ENCODE results near the gene PRM1.
"Not testable (repeated sequence)": the region's sequence is repeated elsewhere in the genome, so short reads cannot be mapped to it uniquely, and the experiment has no call there.

Gene PRM1

DNA sequence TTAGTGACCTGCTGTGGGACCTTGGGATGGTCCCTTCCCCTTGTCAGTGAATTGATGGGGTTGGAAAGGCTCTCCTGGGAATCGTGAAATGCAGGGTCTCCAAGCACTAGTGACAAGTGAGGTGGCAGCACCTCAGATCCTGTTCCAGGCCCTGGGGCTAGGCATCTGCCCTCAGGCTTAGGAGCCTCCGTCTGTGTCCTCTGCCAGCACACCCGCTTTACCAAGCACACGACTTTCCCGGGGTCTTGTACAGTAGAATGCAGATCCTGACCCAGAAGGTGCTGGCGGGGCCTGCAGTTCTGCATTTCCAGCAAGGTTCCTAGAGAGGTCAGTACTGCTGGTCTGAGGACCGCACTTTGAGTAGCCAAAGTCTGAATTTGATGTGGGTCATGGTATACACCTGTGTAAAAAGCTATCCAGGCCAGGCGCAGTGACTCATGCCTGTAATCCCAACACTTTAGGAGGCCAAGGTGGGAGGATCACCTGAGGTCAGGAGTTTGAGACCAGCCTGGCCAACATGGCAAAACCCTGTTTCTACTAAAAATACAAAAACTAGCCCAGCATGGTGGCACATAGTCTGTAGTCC is 33.3 kb upstream of the PRM1 start:
- DNase-seq (ENCODE audit: low read depth in 2 of 2) = no peak

DNA sequence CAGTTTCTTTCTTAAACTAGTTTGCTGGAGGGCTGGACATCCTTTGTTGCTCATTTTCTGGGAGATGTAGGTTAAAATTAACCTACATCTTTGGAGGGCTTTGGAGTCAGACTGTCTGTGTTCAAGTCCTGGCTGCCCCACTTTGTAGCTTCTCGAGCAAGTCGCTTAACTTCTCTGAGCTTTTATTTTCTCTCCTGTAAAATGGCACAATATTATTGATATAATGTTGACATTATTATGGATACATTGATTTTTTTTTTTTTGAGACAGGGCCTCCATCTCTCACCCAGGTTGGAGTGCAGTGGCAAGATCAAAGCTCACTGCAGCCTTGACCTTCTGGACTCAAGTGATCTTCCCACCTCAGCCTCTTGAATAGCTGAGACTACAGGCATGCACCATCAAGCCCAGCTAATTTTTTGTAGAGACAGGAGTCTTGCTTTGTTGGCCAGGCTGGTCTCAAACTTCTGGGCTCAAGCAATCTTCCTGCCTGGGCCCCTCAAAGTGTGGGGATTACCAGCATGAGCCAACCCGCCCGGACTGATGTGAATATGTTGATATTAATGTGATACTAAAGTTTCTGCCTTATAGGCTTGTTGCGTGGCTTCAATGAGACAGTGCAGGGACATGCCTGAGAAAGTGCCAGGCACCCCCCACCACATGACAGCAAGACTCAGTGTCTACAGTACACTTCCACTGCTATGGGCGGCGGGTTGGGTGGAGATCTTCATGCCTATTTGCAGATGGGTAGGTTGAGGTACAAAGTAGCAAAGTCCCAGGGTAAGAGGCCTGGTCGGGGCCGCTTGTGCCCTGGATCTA is 32.6 kb upstream of the PRM1 start:
- no peak for DNase-seq (ENCODE audit: low read depth in 2 of 2)

DNA sequence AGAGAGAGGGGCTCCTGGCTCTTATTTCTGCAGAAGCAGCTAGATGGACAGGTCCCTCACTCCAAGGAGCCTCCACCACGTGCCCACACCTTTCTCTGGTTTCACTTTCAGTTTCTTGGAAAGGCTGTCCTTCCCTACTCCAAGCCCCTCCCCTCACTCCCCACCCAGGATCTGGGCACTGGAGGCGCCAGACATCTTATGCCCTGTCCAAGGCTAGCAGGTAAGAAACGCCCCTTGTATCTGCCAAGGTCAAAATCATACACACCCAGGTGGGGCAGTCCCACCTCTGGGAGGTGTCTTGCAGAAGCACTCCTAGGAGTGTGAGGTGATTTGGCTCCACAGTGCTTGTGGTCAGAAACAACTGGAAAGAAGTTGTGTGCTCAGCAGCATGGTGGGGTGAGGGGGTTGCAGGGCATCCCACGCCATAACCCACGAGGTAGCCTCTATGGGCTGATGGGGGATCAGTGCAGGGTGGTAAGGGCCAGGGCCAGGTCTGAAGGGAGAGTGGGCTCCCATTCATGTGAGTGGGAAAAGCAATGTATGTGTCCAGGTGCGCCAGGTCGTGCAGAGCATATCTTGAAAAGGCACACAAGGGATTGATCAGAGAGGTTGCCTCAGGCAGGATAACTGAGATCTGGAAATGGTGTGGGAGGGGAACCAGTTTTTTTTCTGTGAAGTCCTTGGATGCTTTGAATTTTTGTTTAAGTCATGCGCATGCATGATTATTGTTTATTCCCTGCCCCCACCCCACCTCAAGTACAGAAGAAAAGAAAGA is 31.8 kb upstream of the PRM1 start:
- peak in 1 of 2 donors; percentile 17 for DNase-seq (ENCODE audit: low read depth in 2 of 2)

DNA sequence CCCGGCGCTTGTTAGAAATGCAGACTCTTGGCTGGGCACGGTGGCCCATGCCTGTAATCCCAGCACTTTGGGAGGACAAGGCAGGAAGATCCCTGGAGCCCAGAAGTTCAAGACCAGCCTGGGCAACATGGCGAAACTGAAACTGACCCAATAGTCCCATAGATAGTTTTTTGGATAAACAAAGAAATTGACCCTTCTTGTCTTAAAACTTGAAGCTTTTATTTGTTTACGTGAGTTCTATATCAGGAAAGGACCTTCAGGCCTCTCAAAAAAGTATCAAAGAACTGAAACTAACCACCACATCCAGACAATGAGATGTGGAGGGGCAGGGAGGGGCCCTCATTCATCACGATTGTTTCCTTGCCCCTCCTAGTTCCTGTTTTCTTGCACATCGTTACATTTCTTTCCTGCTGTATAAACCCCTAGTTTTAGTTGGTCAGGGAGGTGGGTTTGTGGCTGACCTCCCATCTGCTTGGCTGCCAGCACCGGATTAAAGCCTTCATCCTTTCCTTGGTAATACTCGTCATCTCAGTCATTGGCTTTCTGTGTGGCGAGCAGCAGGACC is 29.9 kb upstream of the PRM1 start:
- no peak for DNase-seq (ENCODE audit: low read depth in 2 of 2)

DNA sequence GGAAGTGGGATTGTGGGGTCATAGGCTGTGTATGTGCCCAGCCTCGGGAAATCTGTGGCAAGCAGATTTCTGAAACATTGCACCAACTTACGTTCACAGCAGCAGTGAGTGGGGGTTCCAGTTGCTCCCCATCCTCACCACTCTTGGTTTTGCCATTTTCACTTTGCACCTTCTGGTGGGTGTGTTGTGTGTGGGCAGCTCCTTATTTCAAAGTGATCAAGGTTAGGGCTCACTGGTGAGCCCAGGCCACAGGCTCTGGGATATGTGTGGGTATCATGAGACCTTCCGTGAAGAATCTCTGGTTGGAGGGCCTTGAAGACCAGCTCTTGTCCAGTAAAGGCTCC is 29.5 kb upstream of the PRM1 start:
- no peak for DNase-seq (ENCODE audit: low read depth in 2 of 2)

DNA sequence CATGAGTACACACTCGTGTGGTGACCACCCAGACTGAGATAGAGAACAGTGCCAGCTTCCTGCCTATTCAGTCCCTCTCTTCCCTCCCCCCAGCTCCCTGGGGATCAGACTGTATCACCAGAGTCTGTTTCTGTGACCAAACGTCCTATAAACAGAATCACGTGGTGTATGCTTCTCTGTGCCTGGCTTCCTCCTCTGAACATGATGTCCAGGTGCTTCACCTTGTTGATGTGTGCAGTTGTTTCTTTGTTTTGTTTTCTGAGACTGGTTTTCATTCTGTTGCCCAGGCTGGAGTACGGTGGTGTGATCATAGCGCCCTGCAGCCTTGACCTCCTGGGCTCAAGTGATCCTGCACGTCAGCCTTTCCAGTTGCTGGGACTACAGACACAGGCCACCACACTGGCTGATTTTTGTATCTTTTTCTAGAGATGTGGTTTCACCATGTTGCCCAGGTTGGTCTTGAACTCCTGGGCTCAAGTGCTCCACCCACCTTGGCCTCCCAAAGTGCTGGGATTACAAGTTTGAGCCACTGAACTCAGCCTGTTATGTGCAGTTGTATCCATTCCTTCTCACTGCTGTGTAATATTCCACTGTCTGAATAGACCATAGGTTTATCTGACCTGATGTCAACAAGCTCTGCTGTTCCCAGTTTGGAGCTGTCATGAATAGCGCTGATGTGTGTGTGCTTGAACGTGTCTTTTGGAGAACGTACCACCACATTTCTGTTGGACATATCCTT is 28.9 kb upstream of the PRM1 start:
- DNase-seq (ENCODE audit: low read depth in 2 of 2) = no peak

DNA sequence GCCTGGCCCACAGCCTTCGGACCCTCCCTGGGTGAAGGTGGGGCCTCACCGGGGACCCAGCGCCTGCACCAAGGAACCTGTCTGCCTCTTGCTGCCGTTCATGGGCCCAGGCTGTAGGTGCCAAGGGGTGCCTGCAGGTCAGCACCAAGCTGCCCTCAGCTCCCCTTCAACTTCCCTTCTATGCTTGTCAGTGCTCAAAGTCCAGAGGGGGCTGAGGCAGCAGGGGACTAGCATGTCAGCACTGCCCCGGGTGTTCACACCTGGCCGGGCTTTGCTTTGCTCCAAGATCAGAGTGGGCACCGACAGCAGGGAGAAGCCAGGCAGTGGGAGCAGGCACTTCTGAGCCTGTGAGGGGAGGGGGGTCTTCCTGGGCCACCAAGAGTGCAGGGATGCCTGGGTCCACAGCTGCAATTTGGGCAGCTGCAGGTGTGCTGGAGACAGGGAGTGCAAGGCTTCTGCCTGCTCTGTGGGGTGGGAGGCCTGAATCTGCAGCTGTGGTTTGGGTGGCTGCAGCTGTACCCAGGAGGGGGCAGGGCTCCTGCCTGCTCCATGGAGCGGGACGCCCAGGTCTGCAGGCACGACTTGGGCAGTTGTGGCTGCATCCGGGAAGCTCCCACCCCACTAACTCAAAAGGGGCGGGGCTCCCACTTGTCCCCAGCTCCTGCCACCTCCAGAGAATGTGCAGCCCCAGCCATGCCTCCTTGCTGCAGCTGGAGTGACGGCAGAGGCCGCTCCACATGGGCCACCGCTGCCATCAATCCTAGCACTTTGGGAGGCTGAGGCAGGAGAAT is 27.6 kb upstream of the PRM1 start:
- DNase-seq (ENCODE audit: low read depth in 2 of 2) = no peak

DNA sequence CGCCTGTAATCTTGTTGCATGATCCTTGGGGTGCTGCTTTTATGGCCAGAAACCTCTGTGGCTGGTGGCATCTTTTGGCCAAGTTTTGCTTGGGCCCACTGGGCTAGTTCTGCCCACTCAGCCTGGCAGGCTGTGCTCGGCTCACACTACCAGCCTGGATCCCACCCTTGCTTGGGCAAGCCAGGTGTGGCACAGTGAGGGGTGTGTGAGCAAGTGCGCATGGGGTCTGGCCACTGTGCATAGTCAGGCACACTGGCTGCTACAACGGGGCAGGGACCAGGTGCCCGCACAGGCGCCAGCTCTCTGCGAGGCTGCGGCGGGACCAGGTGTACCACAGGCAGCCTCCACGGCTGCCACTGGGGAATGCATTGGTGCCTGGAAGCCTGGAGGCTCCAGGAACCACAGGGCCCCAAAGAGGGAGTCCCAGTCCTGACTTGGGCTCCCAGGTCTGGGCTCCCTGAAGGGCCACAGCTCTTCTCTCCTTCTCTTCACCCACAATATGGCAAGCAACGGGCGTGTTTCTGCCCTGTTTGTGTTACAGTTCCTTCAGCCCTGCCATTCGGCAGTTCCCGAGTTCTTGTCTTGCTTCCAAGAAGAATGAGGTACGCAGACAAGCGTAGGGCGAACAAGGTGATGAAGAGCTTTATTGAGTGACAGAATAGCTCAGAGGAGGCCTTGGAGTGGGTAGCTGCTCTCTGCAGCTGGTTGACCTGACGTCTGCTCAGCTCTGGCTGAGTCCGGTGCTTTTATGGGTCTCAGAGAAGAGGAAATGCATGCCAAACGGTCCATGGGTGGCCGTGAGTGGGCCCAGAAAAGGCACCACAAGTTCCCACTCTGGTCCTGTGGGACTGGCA is 26.7 kb upstream of the PRM1 start:
- no peak for DNase-seq (ENCODE audit: low read depth in 2 of 2)

DNA sequence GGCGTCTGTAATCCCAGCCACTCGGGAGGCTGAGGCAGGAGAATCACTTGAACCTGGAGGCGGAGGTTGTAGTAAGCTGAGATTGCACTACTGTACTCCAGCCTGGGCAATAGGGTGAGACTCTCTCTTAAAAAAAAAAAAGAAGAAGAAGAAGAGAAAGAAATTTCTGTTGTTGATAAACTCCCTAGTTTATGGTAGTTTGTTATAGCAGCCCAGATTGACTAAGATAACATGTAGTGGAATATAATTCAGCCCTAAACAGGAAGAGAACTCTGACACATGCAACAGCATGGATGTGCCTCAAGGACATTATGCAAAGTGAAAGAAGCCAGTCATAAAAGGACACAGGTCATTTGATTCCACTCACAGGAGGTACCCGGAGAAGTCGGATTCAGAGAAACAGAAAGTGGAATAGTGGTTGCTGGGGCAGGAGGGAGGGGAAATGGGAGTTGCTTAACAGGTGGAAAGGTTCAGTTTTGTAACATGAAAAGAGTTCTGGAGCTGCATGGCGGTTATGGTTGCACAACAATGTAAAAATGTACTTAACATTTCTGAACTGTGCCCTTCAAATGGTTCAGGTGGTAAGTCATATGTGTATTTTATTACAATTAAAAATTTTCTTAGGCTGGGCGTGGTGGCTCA is 26.0 kb upstream of the PRM1 start:
- no peak for DNase-seq (ENCODE audit: low read depth in 2 of 2)

DNA sequence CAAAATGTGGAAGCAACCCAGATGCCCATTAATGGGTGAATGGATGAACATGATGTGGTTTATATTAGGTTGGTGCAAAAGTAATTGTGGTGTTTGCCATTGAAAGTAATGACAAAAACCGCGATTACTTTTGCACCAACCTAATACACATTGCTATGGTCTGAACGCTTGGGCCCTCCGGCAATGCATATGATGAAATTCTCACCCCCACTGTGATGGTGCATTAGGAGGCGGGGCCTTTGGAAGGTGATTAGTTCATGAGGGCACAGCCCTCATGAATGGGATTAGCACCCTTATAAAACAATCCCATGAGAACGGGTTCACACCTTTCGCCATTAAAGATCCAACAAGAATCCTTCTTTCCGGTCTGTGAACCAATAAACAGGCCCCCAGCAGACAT is 25.3 kb upstream of the PRM1 start:
- DNase-seq (ENCODE audit: low read depth in 2 of 2) = no peak

DNA sequence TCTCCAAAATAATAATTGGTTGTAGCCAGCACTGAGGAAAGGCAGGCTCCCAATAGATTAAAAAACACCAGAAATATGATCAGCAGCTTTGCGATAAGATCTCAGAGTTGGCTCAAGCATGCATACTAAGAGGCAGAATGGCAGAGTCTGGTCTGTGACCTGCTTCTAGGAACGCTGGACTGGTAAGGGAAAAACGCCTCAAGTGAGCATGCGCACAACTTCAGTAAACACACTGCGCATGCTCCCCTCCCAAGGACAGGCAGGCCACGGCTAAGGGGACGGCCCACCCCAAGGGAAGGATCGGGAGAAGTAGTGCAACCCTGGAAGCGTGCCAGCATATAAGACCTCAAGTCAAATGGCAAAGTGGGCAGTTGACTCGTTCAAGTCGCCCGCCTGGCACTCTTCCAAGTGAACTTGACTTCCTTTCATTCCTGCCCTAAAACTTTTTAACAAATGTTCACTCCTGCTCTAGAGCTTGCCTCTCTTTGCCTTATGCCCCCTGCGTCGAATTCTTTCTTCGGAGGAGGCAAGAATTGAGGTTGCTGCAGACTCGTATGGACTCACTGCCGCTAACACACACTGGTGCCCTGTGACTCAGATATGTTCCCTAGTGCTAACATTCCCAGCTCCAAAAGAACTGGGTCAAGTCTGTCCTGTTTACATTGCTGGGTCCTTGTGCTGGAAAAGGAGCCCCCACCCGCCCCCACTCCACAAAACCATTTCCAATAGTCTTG is 22.4 kb upstream of the PRM1 start:
- no peak for DNase-seq (ENCODE audit: low read depth in 2 of 2)

DNA sequence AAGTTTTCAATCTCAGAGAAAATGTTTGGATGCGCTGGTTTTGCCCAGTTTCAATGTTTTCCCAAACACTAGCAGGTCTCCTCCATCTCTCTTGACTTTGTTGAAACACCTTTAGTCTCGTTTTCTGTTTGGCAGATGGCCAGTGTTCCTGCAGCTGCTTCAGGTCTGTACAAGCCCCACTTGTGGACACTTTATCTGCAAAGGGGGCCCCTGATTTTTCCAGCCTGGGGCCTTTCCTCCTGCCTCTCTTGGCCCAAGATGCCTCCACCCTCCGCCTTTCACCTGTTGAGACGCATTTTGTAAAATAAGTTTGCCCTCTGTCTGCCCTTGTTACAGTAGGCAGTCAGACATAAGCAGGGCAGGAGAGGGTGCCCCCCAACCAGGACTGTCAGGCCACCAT is 21.8 kb upstream of the PRM1 start:
- no peak for DNase-seq (ENCODE audit: low read depth in 2 of 2)

DNA sequence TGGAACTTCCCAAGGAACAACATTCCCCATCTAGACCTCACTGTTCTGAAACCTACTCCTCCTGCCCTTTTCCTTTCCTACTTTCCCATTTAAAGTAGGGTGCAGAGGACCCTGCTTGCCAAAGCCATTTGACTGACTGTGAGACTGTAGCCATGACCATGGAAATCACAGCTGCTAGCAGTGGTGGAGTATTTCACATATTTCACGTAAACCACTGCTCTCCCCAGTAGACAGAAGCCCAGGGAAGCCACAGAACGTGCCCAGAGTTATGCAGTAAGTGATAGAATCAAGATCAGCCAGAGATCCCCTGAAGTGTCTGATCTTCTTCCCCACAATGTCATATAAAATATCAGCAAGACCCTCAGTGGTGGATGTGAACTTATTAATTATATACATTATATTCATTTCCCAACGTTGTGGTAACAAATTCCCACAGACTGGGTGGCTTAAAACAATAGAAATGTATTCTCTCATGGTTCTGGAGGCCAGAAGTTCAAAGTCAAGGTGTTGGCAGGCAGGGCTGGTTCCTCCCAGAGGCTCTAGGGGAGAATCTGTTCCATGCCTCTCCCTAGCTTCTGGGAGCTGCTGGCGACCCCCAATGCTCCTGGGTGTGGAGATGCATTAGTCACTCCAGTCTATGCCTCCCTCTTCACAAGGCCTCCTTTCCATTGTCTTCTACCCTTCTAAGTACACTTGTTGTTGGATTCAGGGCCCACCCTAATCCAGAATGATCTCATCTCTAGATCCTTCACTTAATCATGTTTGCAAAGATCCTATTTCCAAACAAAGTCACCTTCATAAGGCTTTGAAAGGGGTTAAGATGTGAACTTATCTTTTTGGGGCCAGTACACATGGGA is 20.7 kb upstream of the PRM1 start:
- DNase-seq (ENCODE audit: low read depth in 2 of 2) = no peak

DNA sequence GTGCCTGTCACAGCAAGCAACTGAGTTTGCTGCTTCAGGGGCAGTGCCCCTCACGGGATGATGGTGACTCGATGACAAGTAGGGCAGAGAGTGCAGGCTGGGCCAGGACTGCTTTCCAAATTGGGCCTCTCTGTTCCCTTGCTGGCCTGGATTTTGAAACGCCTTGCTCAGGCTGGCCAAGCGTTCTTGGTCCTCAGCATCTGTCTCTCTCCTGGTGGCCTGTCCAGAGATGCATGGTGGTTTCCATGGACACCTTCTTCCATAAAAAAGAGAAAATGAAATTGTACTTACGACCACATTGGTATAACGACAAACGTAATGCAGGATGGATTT is 19.4 kb upstream of the PRM1 start:
- DNase-seq (ENCODE audit: low read depth in 2 of 2) = no peak

DNA sequence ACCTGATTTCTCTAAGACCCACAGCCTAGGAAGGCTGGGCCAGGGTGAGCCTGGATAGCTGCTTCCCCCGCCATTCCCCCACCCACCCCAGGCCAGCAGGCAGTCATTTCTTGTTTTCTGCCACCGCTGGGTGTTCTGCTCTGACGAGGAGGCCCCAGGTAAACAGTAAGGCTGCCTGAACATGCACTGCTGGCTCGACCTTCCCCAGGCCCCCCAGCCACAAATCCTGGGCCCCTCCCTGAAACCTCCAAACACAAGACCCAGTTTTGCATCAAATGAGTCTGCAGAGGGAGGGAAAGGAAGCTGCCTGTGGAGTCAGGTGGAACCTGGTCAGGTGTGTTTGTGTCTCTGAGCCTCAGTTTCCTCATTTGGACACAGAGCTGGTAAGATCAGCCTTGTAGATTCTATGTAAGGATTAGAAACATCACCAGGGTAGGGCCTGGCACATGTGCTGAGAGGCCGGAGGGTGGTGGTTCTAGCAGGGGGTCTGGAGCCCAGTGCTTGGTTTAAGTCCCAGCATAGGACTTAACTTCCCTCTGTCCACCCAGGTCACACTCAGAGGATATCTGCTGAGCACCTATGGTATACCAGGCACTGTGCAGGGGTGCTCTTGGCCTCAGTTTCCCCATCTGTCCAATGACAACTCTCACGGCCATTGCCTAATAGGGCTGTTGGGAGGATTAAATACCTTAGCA is 18.9 kb upstream of the PRM1 start:
- DNase-seq (ENCODE audit: low read depth in 2 of 2) = no peak

DNA sequence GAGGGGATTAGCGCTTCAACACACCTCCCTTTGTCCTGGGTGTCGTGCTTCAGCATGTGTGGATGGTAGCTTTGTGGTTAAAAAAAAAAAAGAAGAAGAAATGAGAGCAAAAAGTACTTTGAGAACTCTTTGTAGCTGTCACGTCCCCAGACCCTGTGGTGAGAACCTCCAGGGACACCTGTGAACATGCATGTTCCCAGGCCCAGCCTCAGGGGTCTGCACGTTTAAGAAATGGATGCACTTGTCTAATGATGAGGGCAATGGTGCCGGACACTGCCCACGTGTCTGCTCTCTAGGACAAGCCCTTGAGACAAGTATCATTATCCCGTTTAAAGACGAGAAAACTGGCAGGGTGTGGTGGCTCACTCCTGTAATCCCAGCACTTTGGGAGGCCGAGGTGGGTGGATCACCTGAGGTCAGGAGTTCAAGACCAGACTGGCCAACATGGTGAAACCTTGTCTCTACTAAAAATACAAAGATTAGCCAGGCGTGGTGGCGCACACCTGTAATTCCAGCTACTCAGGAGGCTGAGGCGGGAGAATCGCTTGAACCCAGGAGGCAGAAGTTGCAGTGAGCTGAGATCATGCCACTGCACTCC is 17.9 kb upstream of the PRM1 start:
- not testable (repeated sequence) for DNase-seq (ENCODE audit: low read depth in 2 of 2)
